Measurements from ENCODE around the gene CHRM1.

Gene CHRM1

GRCh38 chr11:62905296-62905695 lies 15.9 kb downstream of the CHRM1 start:
- DNase-seq (ENCODE audit: low read depth in 2 of 2) = no peak

GRCh38 chr11:62902932-62903331 lies 18.2 kb downstream of the CHRM1 start:
- DNase-seq (ENCODE audit: low read depth in 2 of 2) = no peak

- no peak for DNase-seq (ENCODE audit: low read depth in 2 of 2)
These were observed 23.1 kb downstream of the CHRM1 start for GRCh38 chr11:62898027-62898426.

GRCh38 chr11:62897311-62897710 lies 23.9 kb downstream of the CHRM1 start:
- DNase-seq (ENCODE audit: low read depth in 2 of 2) = no peak

GRCh38 chr11:62896049-62896448 lies 25.1 kb downstream of the CHRM1 start:
- no peak for DNase-seq (ENCODE audit: low read depth in 2 of 2)

GRCh38 chr11:62895501-62895900 lies 25.7 kb downstream of the CHRM1 start:
- DNase-seq (ENCODE audit: low read depth in 2 of 2) = no peak

- DNase-seq (ENCODE audit: low read depth in 2 of 2) = no peak
These were observed 28.9 kb downstream of the CHRM1 start for GRCh38 chr11:62892077-62892922.

- DNase-seq (ENCODE audit: low read depth in 2 of 2) = no peak
These were observed 31.4 kb downstream of the CHRM1 start for GRCh38 chr11:62889484-62890437.

GRCh38 chr11:62889126-62889483 lies 32.1 kb downstream of the CHRM1 start:
- DNase-seq (ENCODE audit: low read depth in 2 of 2) = no peak

GRCh38 chr11:62888406-62888805 lies 32.8 kb downstream of the CHRM1 start:
- DNase-seq (ENCODE audit: low read depth in 2 of 2) = no peak

GRCh38 chr11:62885137-62885750 lies 35.9 kb downstream of the CHRM1 start:
- DNase-seq (ENCODE audit: low read depth in 2 of 2) = no peak

- DNase-seq (ENCODE audit: low read depth in 2 of 2) = no peak
These were observed 37.5 kb downstream of the CHRM1 start for GRCh38 chr11:62883673-62884072.

- DNase-seq (ENCODE audit: low read depth in 2 of 2) = no peak
These were observed 38.2 kb downstream of the CHRM1 start for GRCh38 chr11:62882788-62883501.

- no peak for DNase-seq (ENCODE audit: low read depth in 2 of 2)
These were observed 38.8 kb downstream of the CHRM1 start for GRCh38 chr11:62882431-62882749.

- peak; percentile 73 to 88 for DNase-seq (ENCODE audit: low read depth in 2 of 2)
These were observed 39.4 kb downstream of the CHRM1 start for GRCh38 chr11:62881579-62882430.

- DNase-seq (ENCODE audit: low read depth in 2 of 2) = peak; percentile 54 to 71
These were observed 40.2 kb downstream of the CHRM1 start, which contains the start of gene SLC3A2 for GRCh38 chr11:62880803-62881578. Gene SLC3A2, plus strand, starts transcription at chr11:62880896. Its CDS starts 128 bp downstream, at chr11:62881024.

GRCh38 chr11:62880231-62880802 lies 40.8 kb downstream of the CHRM1 start:
- DNase-seq (ENCODE audit: low read depth in 2 of 2) = no peak

- no peak for DNase-seq (ENCODE audit: low read depth in 2 of 2)
These were observed 41.8 kb downstream of the CHRM1 start for GRCh38 chr11:62879235-62879978.

- DNase-seq (ENCODE audit: low read depth in 2 of 2) = no peak
These were observed 44.5 kb downstream of the CHRM1 start for GRCh38 chr11:62876712-62877111.
